Peyer's patch (tissue), 4 donors: ENCODE data around the gene LGALSL.

Experiments used
- POLR2A ChIP-seq, 2 donors: fragments of 450-650 bp; IDR thresholded peaks; one replicate each; pipeline ENCODE4 v1.5.1; 2017; ENCODE audit warnings: antibody characterized with exemption in 2 of 2, mild to moderate bottlenecking in 2 of 2, moderate library complexity in 2 of 2
- TF ChIP-seq, protein P1 (sequence below), 6 experiments: fragments of 450-650 bp in 4 of 6; fragments of 200-600 bp in 2 of 6; sonication (generic) in 1 of 6; IDR thresholded peaks; one replicate each; pipeline ENCODE4 v1.5.1; 2017 to 2019; ENCODE audit warnings: antibody characterized with exemption in 6 of 6, mild to moderate bottlenecking in 3 of 6, moderate library complexity in 1 of 6

DNA sequence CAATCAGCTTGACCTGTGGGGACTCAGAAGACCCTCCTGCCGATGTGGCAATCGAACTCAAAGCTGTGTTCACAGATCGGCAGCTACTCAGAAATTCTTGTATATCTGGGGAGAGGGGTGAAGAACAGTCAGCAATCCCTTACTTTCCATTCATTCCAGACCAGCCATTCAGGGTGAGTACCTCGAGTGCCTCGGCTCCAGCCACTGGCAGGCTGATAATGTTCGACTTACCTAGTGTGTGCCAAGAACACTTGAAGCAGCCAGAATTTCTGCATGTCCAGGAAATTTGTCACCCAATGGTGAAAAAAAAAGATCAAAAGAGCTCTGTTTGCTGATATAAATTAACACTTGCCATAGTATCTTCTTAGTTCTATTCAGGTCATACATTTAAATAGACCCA lies 2.3 kb downstream of the LGALSL start:
- TF ChIP-seq POLR2A (IDR thresholded peaks at IDR 0.05) = no peak
- TF ChIP-seq, protein P1, sequence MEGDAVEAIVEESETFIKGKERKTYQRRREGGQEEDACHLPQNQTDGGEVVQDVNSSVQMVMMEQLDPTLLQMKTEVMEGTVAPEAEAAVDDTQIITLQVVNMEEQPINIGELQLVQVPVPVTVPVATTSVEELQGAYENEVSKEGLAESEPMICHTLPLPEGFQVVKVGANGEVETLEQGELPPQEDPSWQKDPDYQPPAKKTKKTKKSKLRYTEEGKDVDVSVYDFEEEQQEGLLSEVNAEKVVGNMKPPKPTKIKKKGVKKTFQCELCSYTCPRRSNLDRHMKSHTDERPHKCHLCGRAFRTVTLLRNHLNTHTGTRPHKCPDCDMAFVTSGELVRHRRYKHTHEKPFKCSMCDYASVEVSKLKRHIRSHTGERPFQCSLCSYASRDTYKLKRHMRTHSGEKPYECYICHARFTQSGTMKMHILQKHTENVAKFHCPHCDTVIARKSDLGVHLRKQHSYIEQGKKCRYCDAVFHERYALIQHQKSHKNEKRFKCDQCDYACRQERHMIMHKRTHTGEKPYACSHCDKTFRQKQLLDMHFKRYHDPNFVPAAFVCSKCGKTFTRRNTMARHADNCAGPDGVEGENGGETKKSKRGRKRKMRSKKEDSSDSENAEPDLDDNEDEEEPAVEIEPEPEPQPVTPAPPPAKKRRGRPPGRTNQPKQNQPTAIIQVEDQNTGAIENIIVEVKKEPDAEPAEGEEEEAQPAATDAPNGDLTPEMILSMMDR (IDR thresholded peaks at IDR 0.05) = no peak
